ENCODE measurements around the gene FHAD1.

- no peak for TF ChIP-seq POLR2A (IDR thresholded peaks at IDR 0.05)
- no peak for TF ChIP-seq POLR2AphosphoS5 (IDR thresholded peaks at IDR 0.05)
Observed at GRCh38 chr1:15309687-15310086, 62.7 kb downstream of the FHAD1 start.

Measured in prostate gland (tissue), 1 donor.